Forelimb muscle (tissue), 1 donor: ENCODE data around the gene ZSCAN10. TPM values are rescaled to one million over a fixed set of nuclear protein-coding genes. Genes with fewer than 3 reads are reported as not detected.

ENCODE experiments used
- DNase-seq: peaks from one replicate; pipeline ENCODE4 v3.0.0-alpha.2; 2013; ENCODE audit warnings: low read depth
- polyA plus RNA-seq: library from polyadenylated mRNA; unstranded; fragments of 120-200 nt; gene quantifications from one replicate; pipeline ENCODE4 v1.2.1, GENCODE V29; 2013; ENCODE audit not compliant: insufficient read length

Gene ZSCAN10
- polyA plus RNA-seq, 1 donor, result 0.08 TPM

DNA sequence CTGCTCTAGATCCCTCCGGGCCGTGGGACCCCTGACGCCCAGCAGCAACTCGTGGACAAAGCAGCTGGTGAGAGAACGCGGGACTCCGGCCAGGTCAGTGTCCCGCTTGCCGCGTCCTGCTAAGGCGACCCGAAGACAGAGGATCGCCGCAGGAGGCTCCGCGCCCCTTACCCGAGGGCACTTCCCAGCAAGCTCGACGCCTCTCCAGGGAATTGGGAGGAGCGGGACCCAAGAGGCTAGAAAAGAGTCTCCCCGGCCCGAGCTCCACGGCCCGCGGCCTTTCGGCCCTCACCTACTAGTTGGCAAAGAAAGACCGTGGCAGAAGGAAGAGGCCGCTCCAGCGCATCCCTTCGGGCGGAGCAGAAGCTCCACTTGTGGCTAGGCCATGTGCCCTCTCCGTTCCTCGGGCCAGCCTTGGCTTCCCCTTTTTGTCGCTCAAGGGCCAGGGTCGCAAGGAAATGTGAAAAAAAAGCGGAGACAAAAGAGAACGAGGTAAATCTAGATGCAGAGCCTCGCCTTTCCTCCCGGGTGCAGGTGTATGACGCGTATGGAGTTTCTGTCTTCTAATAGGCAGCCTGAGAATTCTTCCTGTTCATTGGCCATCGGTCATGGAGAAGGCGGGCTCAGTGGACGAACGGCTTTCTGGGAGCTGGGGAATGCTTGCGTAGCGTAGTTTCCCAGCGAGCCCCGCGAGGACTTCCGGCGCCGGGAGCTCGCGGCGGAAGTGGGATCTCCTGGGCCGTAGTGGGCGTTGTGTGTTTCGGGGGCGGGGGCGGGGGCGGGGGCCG is 35.4 kb upstream of the ZSCAN10 start, which contains the start of gene ZNF213:
ZNF213 (plus strand) TSS at position 692 of the 788 bp plus-strand sequence. CDS start 2,252 bp downstream, outside the sequence.
- DNase-seq, result peak; percentile 98

- no peak for DNase-seq
Observed at GRCh38 chr16:3133844-3134243, 34.8 kb upstream of the ZSCAN10 start.

GRCh38 chr16:3131755-3132377 is 32.8 kb upstream of the ZSCAN10 start:
- DNase-seq, result no peak

- DNase-seq, result no peak
Observed at GRCh38 chr16:3129137-3130131, 30.3 kb upstream of the ZSCAN10 start.

GRCh38 chr16:3127745-3128144 is 28.7 kb upstream of the ZSCAN10 start:
- no peak for DNase-seq

DNA sequence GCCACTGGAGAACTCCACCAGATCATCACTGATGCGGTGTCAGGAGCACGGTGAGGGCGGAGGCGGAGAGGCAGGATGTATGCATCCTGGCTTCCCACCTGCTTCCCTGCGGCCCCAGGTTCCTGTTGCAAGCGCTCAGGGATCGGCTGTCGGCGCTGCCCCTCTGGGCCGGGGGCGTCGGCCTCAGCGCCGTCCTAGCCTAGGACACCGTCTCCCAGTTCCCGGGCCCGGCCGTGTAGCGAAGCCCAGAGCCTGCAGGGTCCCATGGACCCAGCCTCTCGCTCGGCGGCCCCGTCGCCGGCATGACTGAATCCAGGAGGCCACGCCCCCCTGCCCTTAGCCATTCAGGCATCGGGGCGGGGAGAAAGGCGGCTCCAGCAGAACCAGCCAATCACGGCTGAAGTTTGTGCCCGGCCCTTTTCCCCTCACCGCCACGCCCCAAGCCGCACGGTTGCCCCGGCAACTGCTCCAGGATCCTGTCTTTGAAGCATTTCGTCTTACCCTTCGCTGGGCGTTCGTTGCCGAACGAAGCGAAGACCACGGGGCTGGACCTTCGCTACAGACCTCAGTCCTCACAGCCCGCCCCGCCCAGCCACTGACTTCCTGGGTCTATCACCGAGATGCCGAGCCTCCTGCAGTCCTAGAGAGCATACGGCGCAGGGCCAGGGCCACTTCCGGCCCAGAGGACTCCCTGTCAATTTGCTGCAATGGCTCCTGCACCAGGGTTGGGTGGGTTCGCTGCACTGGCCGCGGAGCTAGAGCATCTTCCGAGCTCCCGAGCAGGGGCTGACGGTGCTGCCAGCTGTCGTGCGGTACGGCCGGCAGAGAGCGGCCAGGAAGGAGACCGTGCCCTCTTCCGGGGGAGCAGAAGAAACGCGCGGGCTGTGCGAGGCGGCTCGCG is 25.1 kb upstream of the ZSCAN10 start:
- peak; percentile 84 for DNase-seq

DNA sequence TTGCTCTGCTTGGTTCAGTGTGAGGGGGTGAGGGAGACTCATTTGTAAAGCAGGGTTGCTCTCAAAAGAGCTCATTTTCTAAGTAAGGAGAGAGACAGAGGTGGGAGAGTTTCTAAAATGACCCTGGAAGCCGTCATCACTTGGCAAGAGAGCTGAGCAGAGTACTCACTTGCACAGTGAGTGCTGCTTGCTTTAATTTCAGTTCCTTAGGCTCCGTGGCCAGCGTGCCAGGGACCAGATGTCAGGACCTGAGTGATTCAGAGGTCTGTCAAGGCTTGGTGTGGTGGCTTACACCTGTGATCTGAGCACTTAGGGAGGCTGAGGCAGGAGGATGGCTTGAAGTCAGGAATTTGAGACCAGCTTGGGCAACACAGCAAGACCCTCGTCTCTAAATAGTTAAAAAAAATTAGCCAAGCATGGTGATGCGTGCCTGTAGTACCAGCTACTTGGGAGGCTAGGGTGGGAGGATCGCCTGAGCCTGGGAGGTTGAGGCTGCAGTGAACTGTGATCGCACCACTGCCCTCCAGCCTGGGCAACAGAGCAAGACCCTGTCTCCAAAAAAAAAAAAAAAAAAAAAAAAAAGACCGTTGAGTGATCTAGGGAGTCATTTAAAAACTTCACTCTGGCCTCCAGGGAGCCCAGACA is 24.0 kb upstream of the ZSCAN10 start:
- no peak for DNase-seq

- no peak for DNase-seq
Observed at GRCh38 chr16:3121851-3122467, 22.9 kb upstream of the ZSCAN10 start.

DNA sequence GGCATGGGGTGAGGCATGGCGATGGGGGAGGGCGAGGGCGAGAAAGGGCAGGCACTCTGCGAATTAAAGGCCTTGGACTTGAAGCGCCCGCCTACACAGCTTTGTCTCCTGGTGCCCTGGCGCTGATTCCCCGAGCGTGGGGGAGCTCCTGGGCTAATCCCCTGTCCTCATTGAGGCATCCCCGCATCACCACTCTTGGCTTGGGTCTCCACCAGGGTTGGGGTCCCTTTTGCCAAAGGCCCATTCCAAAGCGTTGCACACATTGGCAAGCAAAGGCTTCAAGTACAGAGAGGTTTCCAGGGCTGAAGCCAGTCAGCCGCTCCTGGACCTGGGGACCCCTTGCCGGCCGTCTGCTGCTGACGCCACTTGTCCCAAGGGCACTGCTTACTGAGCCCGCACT is 21.3 kb upstream of the ZSCAN10 start:
- DNase-seq, result no peak

GRCh38 chr16:3119701-3120408 is 20.8 kb upstream of the ZSCAN10 start:
- DNase-seq, result no peak

GRCh38 chr16:3119286-3119685 is 20.2 kb upstream of the ZSCAN10 start:
- no peak for DNase-seq

DNA sequence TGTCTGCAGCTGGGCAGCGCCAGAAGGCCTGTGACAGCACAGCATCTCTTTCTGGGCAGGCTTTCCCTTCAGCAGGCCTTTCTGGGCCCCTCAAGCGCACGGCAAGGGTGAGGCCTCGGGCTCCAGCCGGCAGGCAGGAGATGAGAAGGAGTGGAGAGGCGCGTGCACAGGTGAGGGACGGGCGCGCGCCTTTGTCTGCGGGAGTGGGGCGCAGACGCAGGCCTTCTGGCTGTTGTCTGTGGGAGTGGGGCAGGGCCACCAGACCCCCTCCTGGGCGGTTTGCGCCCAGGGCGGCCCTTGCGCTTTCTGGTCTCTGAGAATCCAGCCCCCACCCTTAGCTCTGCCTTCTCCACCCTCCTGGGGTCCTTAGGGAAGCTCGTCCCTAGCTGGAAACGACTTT is 19.8 kb upstream of the ZSCAN10 start:
- DNase-seq, result no peak

- DNase-seq, result no peak
Observed at GRCh38 chr16:3118204-3118790, 19.2 kb upstream of the ZSCAN10 start.

- no peak for DNase-seq
Observed at GRCh38 chr16:3115561-3115960, 16.5 kb upstream of the ZSCAN10 start.

DNA sequence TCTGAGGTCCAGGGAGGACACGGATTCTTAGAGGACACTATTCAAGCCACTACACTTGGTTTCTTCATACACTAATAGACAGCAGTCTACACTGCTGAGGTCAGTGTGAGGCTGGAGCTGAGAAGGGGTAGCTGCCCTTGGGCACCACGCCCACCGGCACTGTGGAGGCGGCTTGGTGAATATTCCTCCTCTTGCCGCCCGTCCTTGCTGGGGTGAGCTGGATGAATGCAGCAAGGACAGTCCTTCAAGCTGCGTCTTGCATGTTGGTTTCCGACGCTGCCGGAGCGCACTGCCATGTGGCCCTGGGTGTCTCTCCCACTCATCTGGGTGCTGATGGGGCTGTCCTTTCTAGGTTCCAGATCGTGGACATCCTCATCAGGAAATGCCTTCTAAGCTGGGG is 15.9 kb upstream of the ZSCAN10 start:
- no peak for DNase-seq

GRCh38 chr16:3113765-3114479 is 14.8 kb upstream of the ZSCAN10 start:
- DNase-seq, result no peak

GRCh38 chr16:3112881-3113574 is 13.9 kb upstream of the ZSCAN10 start:
- DNase-seq, result no peak
